Mesenchymal stem cell (in vitro differentiated cells and primary cell): ENCODE data around the gene GNAT2. TPM values are rescaled to one million over a fixed set of nuclear protein-coding genes. Genes with fewer than 3 reads are reported as not detected.

Source experiments
- DNase-seq: peaks from one replicate; pipeline ENCODE4 v3.0.0-alpha.2; 2013
- H2AFZ ChIP-seq: one replicate; pipeline ENCODE4 v1.6.1; 2013; ENCODE audit warnings: low read depth, mild to moderate bottlenecking, control low read depth, inconsistent platforms, low read length, moderate library complexity
- H2AK5ac ChIP-seq: 2 replicates; pipeline ENCODE4 v1.6.1; 2013; ENCODE audit warnings: low read length, moderate library complexity, mild to moderate bottlenecking, inconsistent platforms; ENCODE audit not compliant: severe bottlenecking
- H2BK120ac ChIP-seq: one replicate; pipeline ENCODE4 v1.6.1; 2013; ENCODE audit warnings: low read depth, mild to moderate bottlenecking, inconsistent platforms, low read length, moderate library complexity
- H2BK12ac ChIP-seq, 2 experiments: one replicate each; pipeline ENCODE4 v1.6.1; 2013; ENCODE audit warnings: inconsistent platforms in 2 of 2, low read length in 2 of 2, mild to moderate bottlenecking in 2 of 2, moderate library complexity in 2 of 2, control low read depth in 1 of 2
- H2BK15ac ChIP-seq: one replicate; pipeline ENCODE4 v1.6.1; 2013; ENCODE audit warnings: mild to moderate bottlenecking, low read depth, inconsistent platforms; ENCODE audit not compliant: poor library complexity, severe bottlenecking
- H2BK5ac ChIP-seq: 2 replicates; pipeline ENCODE4 v1.6.1; 2013; ENCODE audit warnings: low read depth, mild to moderate bottlenecking, low read length, control low read depth, inconsistent platforms; ENCODE audit not compliant: poor library complexity, severe bottlenecking
- H3K14ac ChIP-seq, 2 experiments: one replicate each; pipeline ENCODE4 v1.6.1; 2013; ENCODE audit warnings: inconsistent platforms in 2 of 2, low read length in 2 of 2, control low read depth in 1 of 2, mild to moderate bottlenecking in 1 of 2, moderate library complexity in 1 of 2
- H3K18ac ChIP-seq, 2 experiments: one replicate each; pipeline ENCODE4 v1.6.1; 2013; ENCODE audit warnings: inconsistent platforms in 2 of 2, low read length in 2 of 2, control low read depth in 1 of 2, low read depth in 1 of 2, mild to moderate bottlenecking in 1 of 2
- H3K23ac ChIP-seq, 2 experiments: one replicate each; pipeline ENCODE4 v1.6.1; 2013; ENCODE audit warnings: inconsistent platforms in 2 of 2, low read length in 2 of 2, mild to moderate bottlenecking in 2 of 2, moderate library complexity in 2 of 2, control low read depth in 1 of 2
- H3K27ac ChIP-seq: 2 replicates; pipeline ENCODE4 v1.5.1; 2013; ENCODE audit warnings: mild to moderate bottlenecking, moderate library complexity, low read length, control low read depth, inconsistent platforms; ENCODE audit not compliant: poor library complexity, severe bottlenecking
- H3K27me3 ChIP-seq, 2 experiments: 2 replicates each; pipeline versions ENCODE4 v1.6.1 to v1.7.0; 2013; ENCODE audit warnings: low read length in 2 of 2, mild to moderate bottlenecking in 2 of 2, moderate library complexity in 2 of 2, control low read depth in 1 of 2, inconsistent platforms in 1 of 2; ENCODE audit not compliant: control insufficient read depth in 1 of 2, insufficient read depth in 1 of 2
- H3K36me3 ChIP-seq, 2 experiments: 2 replicates each; pipeline versions ENCODE4 v1.6.1 to v1.7.0; 2013; ENCODE audit warnings: low read length in 2 of 2, control low read depth in 1 of 2, inconsistent platforms in 1 of 2, low read depth in 1 of 2, mild to moderate bottlenecking in 1 of 2; ENCODE audit not compliant: insufficient read depth in 2 of 2, control insufficient read depth in 1 of 2
- H3K4ac ChIP-seq, 2 experiments: one replicate each; pipeline ENCODE4 v1.6.1; 2013; ENCODE audit warnings: inconsistent platforms in 2 of 2, low read length in 2 of 2, mild to moderate bottlenecking in 2 of 2, moderate library complexity in 2 of 2, control low read depth in 1 of 2, low read depth in 1 of 2
- H3K4me1 ChIP-seq: 2 replicates; pipeline ENCODE4 v1.6.1; 2013; ENCODE audit warnings: low read depth, low read length, control low read depth; ENCODE audit not compliant: control insufficient read depth, insufficient read depth
- H3K4me2 ChIP-seq: 2 replicates; pipeline ENCODE4 v1.6.1; 2013; ENCODE audit warnings: low read length, mild to moderate bottlenecking, inconsistent platforms; ENCODE audit not compliant: poor library complexity, severe bottlenecking
- H3K4me3 ChIP-seq, 2 experiments: 2 replicates each; pipeline versions ENCODE4 v1.5.1 to v1.7.0; 2013; ENCODE audit warnings: low read length in 2 of 2, mild to moderate bottlenecking in 2 of 2, control low read depth in 1 of 2, low read depth in 1 of 2; ENCODE audit not compliant: insufficient read depth in 1 of 2
- H3K79me1 ChIP-seq: replicated peaks from 2 replicates; pipeline ENCODE4 v1.6.1; 2013; ENCODE audit warnings: mild to moderate bottlenecking, control low read depth, low read length, inconsistent platforms; ENCODE audit not compliant: poor library complexity, severe bottlenecking
- H3K9ac ChIP-seq: 2 replicates; pipeline ENCODE4 v1.7.0; 2013; ENCODE audit warnings: mild to moderate bottlenecking, low read length, moderate library complexity
- H3K9me3 ChIP-seq: 2 replicates; pipeline ENCODE4 v1.7.0; 2013; ENCODE audit warnings: mild to moderate bottlenecking, low read length; ENCODE audit not compliant: control insufficient read depth
- H4K8ac ChIP-seq: one replicate; pipeline ENCODE4 v1.6.1; 2013; ENCODE audit warnings: inconsistent platforms, mild to moderate bottlenecking, low read length, moderate library complexity
- H4K91ac ChIP-seq: one replicate; pipeline ENCODE4 v1.6.1; 2013; ENCODE audit warnings: mild to moderate bottlenecking, low read length, inconsistent platforms
- WGBS: methylation state at CpG from one replicate; pipeline ENCODE4 v1.1.7; 2013; ENCODE audit warnings: mixed read lengths; 5-methylcytosine and 5-hydroxymethylcytosine counted together
- small RNA-seq: library from polyadenylated mRNA; stranded (forward); fragments of <200 nt; extraction: miRNeasy Mini kit (QIAGEN cat#:217004); gene quantifications from one replicate; pipeline ENCODE3, GENCODE V24; 2013; ENCODE audit warnings: low read depth

Gene GNAT2

DNA sequence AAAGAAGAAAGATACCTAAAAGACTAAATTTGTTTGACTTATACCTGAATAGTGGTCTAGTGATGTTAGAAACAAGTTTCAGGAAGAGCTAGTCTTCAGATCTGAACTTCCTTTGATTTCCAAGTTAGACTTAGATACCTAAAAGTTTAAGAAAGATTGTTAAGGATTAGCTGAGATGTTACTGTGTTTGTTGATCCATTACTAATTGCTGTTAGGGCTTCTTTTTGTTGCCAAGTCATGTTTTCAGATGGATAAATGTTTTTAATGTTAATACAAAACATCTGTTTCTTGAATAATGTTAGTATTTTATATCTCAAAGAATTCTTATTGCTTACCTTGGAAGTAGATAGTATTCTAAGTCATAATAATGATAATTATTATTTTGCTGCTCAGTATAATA, 59.4 kb downstream of the GNAT2 start:
- H3K9ac ChIP-seq: peak overlapping the region; percentile 53
- no peak overlapping the region for H3K27ac ChIP-seq
- H4K8ac ChIP-seq: no peak overlapping the region
- no peaks in the 10 kb centered on the region for H3K27me3 ChIP-seq
- H3K79me1 ChIP-seq: no peaks in the 10 kb centered on the region
- H3K9me3 ChIP-seq: no peaks in the 10 kb centered on the region
- H2BK120ac ChIP-seq: no peak overlapping the region
- H4K91ac ChIP-seq: no peak overlapping the region
- H3K18ac ChIP-seq: no peak overlapping the region
- no peak overlapping the region for H2BK12ac ChIP-seq
- H3K36me3 ChIP-seq: peaks cover 0 to 4% of the 10 kb centered on the region in 2 experiments
- DNase-seq: no peak
- H3K4me3 ChIP-seq: no peak overlapping the region
- no peak overlapping the region for H3K14ac ChIP-seq
- no peak overlapping the region for H2BK5ac ChIP-seq
- H2AK5ac ChIP-seq: no peak overlapping the region
- H3K4me2 ChIP-seq: no peak overlapping the region
- H3K4ac ChIP-seq: no peak overlapping the region
- no peak overlapping the region for H2AFZ ChIP-seq
- H3K4me1 ChIP-seq: peaks cover 14% of the 10 kb centered on the region
- no peak overlapping the region for H3K23ac ChIP-seq
- no peak overlapping the region for H2BK15ac ChIP-seq

DNA sequence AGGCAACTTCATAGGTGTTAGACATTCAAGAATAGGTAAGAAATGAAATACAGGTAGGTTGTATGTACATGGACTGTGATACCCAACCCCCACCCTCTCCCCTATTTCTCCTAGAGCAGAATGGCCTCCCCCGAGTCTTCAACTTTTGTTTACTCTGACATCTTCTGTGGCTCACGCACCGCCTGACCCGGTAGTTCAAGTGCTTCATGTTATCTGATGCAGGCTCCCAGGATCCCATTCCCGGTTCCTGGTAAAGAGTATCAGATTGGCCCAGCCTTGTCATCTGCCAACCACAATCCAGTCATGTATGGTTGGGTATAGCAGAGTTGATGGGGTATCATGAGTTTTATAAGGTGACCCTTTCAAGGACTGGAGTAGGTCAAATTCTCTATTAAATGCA, 61.9 kb downstream of the GNAT2 start:
- Histone ChIP-seq H4K8ac (no peak overlapping the region), H3K14ac (no peak overlapping the region), H3K9ac (no peak overlapping the region), H4K91ac (no peak overlapping the region), H2AK5ac (no peak overlapping the region), H3K4me3 (no peak overlapping the region), H3K4me1 (peaks cover 8% of the 10 kb centered on the region), H3K18ac (no peak overlapping the region), H3K9me3 (no peaks in the 10 kb centered on the region), H3K27me3 (no peaks in the 10 kb centered on the region), H3K27ac (no peak overlapping the region), H2BK120ac (no peak overlapping the region), H3K79me1 (no peaks in the 10 kb centered on the region), H2BK15ac (no peak overlapping the region), H3K23ac (no peak overlapping the region), H2AFZ (no peak overlapping the region), H3K4ac (no peak overlapping the region), H2BK5ac (no peak overlapping the region), H2BK12ac (no peak overlapping the region), H3K36me3 (peaks cover 0 to 4% of the 10 kb centered on the region in 2 experiments), H3K4me2 (no peak overlapping the region)
- 61% methylated on average over 5 of the region's 5 CpGs for WGBS
- DNase-seq: peak; percentile 35

- Histone ChIP-seq H3K9me3 (no peaks in the 10 kb centered on the region), H4K91ac (no peak overlapping the region), H3K4me3 (no peak overlapping the region), H2BK12ac (no peak overlapping the region), H3K23ac (no peak overlapping the region), H3K4me1 (peaks cover 8% of the 10 kb centered on the region), H2BK15ac (no peak overlapping the region), H2BK120ac (no peak overlapping the region), H3K36me3 (peaks cover 0 to 4% of the 10 kb centered on the region in 2 experiments), H3K9ac (no peak overlapping the region), H2AK5ac (no peak overlapping the region), H4K8ac (no peak overlapping the region), H3K18ac (no peak overlapping the region), H3K4ac (no peak overlapping the region), H2BK5ac (no peak overlapping the region), H3K79me1 (no peaks in the 10 kb centered on the region), H3K27ac (peak overlapping the region; percentile 63), H2AFZ (no peak overlapping the region), H3K27me3 (no peaks in the 10 kb centered on the region), H3K14ac (no peak overlapping the region), H3K4me2 (no peak overlapping the region)
- DNase-seq: peak; percentile 13
- 100% methylated on average over 1 of the region's 2 CpGs for WGBS
Measured at GRCh38 chr1:109556563-109556962, 62.9 kb downstream of the GNAT2 start.

Small RNA genes within 50 kb of the gene (small RNA-seq; reads per million reads assigned to genes)
- gene RNU6V: not detected
